ENCODE measurements around the gene BMS1.
"Not testable (repeated sequence)": the region's sequence is repeated elsewhere in the genome, so short reads cannot be mapped to it uniquely, and the experiment has no call there.

BMS1 gene

GRCh38 chr10:42801135-42801534 is 18.5 kb downstream of the BMS1 start:
- DNase-seq: no peak

GRCh38 chr10:42802876-42803275 is 20.3 kb downstream of the BMS1 start:
- DNase-seq: no peak

- no peak for DNase-seq
Measured at GRCh38 chr10:42809676-42810075, 27.1 kb downstream of the BMS1 start.

GRCh38 chr10:42812028-42812427 is 29.4 kb downstream of the BMS1 start:
- no peak for DNase-seq

GRCh38 chr10:42813989-42814687 is 31.5 kb downstream of the BMS1 start:
- DNase-seq: not testable (repeated sequence)

- DNase-seq: not testable (repeated sequence)
Measured at GRCh38 chr10:42816334-42816733, 33.7 kb downstream of the BMS1 start.

GRCh38 chr10:42816912-42817311 is 34.3 kb downstream of the BMS1 start:
- no peak for DNase-seq

- DNase-seq: not testable (repeated sequence)
Measured at GRCh38 chr10:42817417-42817816, 34.8 kb downstream of the BMS1 start.

GRCh38 chr10:42826759-42827158 is 44.2 kb downstream of the BMS1 start:
- DNase-seq: not testable (repeated sequence)

- DNase-seq: peak; percentile 4
Measured at GRCh38 chr10:42827201-42827600, 44.6 kb downstream of the BMS1 start.

GRCh38 chr10:42828391-42828790 is 45.8 kb downstream of the BMS1 start:
- not testable (repeated sequence) for DNase-seq

GRCh38 chr10:42830237-42830636 is 47.6 kb downstream of the BMS1 start:
- DNase-seq: no peak

GRCh38 chr10:42836096-42836495 is 53.5 kb downstream of the BMS1 start:
- no peak for DNase-seq

GRCh38 chr10:42836771-42837468 is 54.3 kb downstream of the BMS1 start:
- no peak for DNase-seq

- not testable (repeated sequence) for DNase-seq
Measured at GRCh38 chr10:42844810-42845209, 62.2 kb downstream of the BMS1 start.

GRCh38 chr10:42847261-42847660 is 64.7 kb downstream of the BMS1 start:
- DNase-seq: not testable (repeated sequence)

- DNase-seq: no peak
Measured at GRCh38 chr10:42850931-42851330, 68.3 kb downstream of the BMS1 start.

- DNase-seq: no peak
Measured at GRCh38 chr10:42859256-42859655, 76.7 kb downstream of the BMS1 start.

GRCh38 chr10:42860016-42860415 is 77.4 kb downstream of the BMS1 start:
- not testable (repeated sequence) for DNase-seq

GRCh38 chr10:42862801-42863200 is 80.2 kb downstream of the BMS1 start:
- peak; percentile 46 for DNase-seq

- peak; percentile 5 for DNase-seq
Measured at GRCh38 chr10:42864575-42864974, 82.0 kb downstream of the BMS1 start.

GRCh38 chr10:42865716-42866114 is 83.1 kb downstream of the BMS1 start:
- DNase-seq: no peak

GRCh38 chr10:42866115-42866995 is 83.8 kb downstream of the BMS1 start:
- peak; percentile 62 for DNase-seq

Data from NCI-H82 (cell line).